HepG2 (cell line): ENCODE results near the gene POLDIP3. TPM values are rescaled to one million over a fixed set of nuclear protein-coding genes. Genes with fewer than 3 reads are reported as not detected.

Experiments
- ATF5 ChIP-seq: sonication (generic); formaldehyde crosslinking; IDR thresholded peaks from 2 replicates; pipeline ENCODE4 v1.4.0; 2020; ENCODE audit warnings: mild to moderate bottlenecking, low read depth, missing genetic modification reagents
- ATF7 ChIP-seq, 2 experiments: fragments of 450-650 bp in 1 of 2; sonication (generic) in 1 of 2; formaldehyde crosslinking in 1 of 2; IDR thresholded peaks; 2 replicates each; pipeline versions ENCODE4 v1.4.0 to v1.6.1; 2016 to 2020; ENCODE audit warnings: antibody characterized with exemption in 1 of 2, mild to moderate bottlenecking in 1 of 2, missing genetic modification reagents in 1 of 2
- CBFB ChIP-seq: sonication (generic); formaldehyde crosslinking; IDR thresholded peaks from 2 replicates; pipeline ENCODE4 v1.4.0; 2020; ENCODE audit warnings: missing genetic modification reagents
- HOXA7 ChIP-seq: sonication (generic); formaldehyde crosslinking; IDR thresholded peaks from 2 replicates; pipeline ENCODE4 v1.8.1; 2022; ENCODE audit warnings: mild to moderate bottlenecking, missing genetic modification reagents, moderate library complexity
- IRX3 ChIP-seq: sonication (generic); formaldehyde crosslinking; IDR thresholded peaks from 2 replicates; pipeline ENCODE4 v1.8.1; 2023; ENCODE audit warnings: mild to moderate bottlenecking, low read depth, missing genetic modification reagents, borderline replicate concordance
- MBD4 ChIP-seq: IDR thresholded peaks from 2 replicates; pipeline ENCODE4 v1.6.1; 2012; ENCODE audit warnings: low read length, inconsistent platforms, borderline replicate concordance
- NAIF1 ChIP-seq: sonication (generic); formaldehyde crosslinking; IDR thresholded peaks from 2 replicates; pipeline ENCODE4 v1.5.0; 2020; ENCODE audit warnings: mild to moderate bottlenecking, missing genetic modification reagents, borderline replicate concordance
- SALL1 ChIP-seq: sonication (generic); formaldehyde crosslinking; IDR thresholded peaks from 2 replicates; pipeline ENCODE4 v1.8.0; 2022; ENCODE audit warnings: mild to moderate bottlenecking, missing genetic modification reagents
- SRF ChIP-seq: IDR thresholded peaks from 2 replicates; pipeline ENCODE4 v1.6.1; 2011; ENCODE audit warnings: mild to moderate bottlenecking, low read depth, low read length, moderate library complexity
- ZBTB37 ChIP-seq: sonication (generic); formaldehyde crosslinking; IDR thresholded peaks from 2 replicates; pipeline ENCODE4 v1.4.0; 2020; ENCODE audit warnings: mild to moderate bottlenecking, missing genetic modification reagents
- ZIK1 ChIP-seq: sonication (generic); formaldehyde crosslinking; IDR thresholded peaks from 2 replicates; pipeline ENCODE4 v1.5.0; 2020; ENCODE audit warnings: mild to moderate bottlenecking, low read depth, missing genetic modification reagents, borderline replicate concordance
- ZNF101 ChIP-seq: sonication (generic); formaldehyde crosslinking; IDR thresholded peaks from 2 replicates; pipeline ENCODE4 v1.4.0; 2020; ENCODE audit warnings: mild to moderate bottlenecking, low read depth, missing genetic modification reagents, borderline replicate concordance
- ZNF407 ChIP-seq: sonication (generic); formaldehyde crosslinking; IDR thresholded peaks from one replicate; pipeline ENCODE4 v1.5.1; 2020; ENCODE audit warnings: mild to moderate bottlenecking, missing genetic modification reagents; ENCODE audit errors: not compliant biosample characterization
- ZNF703 ChIP-seq: sonication (generic); formaldehyde crosslinking; IDR thresholded peaks from 2 replicates; pipeline ENCODE4 v1.5.1; 2020; ENCODE audit warnings: missing genetic modification reagents, mild to moderate bottlenecking, moderate library complexity, borderline replicate concordance
- ZNF704 ChIP-seq: sonication (generic); formaldehyde crosslinking; IDR thresholded peaks from 2 replicates; pipeline ENCODE4 v1.8.1; 2023; ENCODE audit warnings: mild to moderate bottlenecking, inconsistent platforms, moderate library complexity, missing genetic modification reagents, borderline replicate concordance
- polyA plus RNA-seq, 8 experiments: library from polyadenylated mRNA; depleted of rRNA in 3 of 8; stranded (reverse) in 7 of 8; unstranded in 1 of 8; fragments of >200 nt; fragmentation: Illumina TruSeq in 4 of 8; extraction: Trizol in 4 of 8; gene quantifications; 2 replicates each; pipeline versions ENCODE4 v1.2.1 to v1.2.3, GENCODE V29; 2011 to 2016; ENCODE audit warnings: low read depth in 4 of 8, missing spikeins in 1 of 8, mixed read lengths in 1 of 8; ENCODE audit not compliant: insufficient read depth in 1 of 8
- total RNA-seq, 5 experiments: library from RNA; depleted of rRNA; stranded (reverse); fragments of >200 nt; fragmentation: Illumina TruSeq; extraction: Trizol; gene quantifications; 2 replicates each; pipeline ENCODE4 v1.2.3, GENCODE V29; 2016; ENCODE audit warnings: low read depth in 1 of 5

Gene POLDIP3
- total and polyA plus RNA-seq, 2 of the 13 experiments (the other 11 are each of a cell fraction or from before 2014, with no cell fraction given): 45.8 to 47.4 TPM

- TF ChIP-seq ZNF703 (peak; percentile 81), ZNF407 (CRISPR knock-in tag) (peak; percentile 51), SRF (peak; percentile 77), ZIK1 (CRISPR knock-in tag) (no peak; the same call in 1 of the 2 replicates), HOXA7 (CRISPR knock-in tag) (peak; percentile 92), IRX3 (peak; percentile 89), ATF7 (IDR thresholded peaks at IDR 0.05) (no peak), ATF7 (CRISPR knock-in tag; IDR thresholded peaks at IDR 0.05) (peak; percentile 81), NAIF1 (peak; percentile 90), MBD4 (peak; percentile 97), ZNF704 (CRISPR knock-in tag) (peak; percentile 82; the same call in 1 of the 2 replicates), CBFB (peak; percentile 71), ATF5 (CRISPR knock-in tag) (0 out of 2 replicates have a peak, but pooled peaks have one; percentile 76), SALL1 (CRISPR knock-in tag) (peak; percentile 82), ZNF101 (CRISPR knock-in tag) (no peak), ZBTB37 (CRISPR knock-in tag) (no peak)
Measured at GRCh38 chr22:42615092-42615859, 593 bp upstream of the POLDIP3 start (continued).
